Measurements from ENCODE around the gene CRHR2.

Gene CRHR2

DNA sequence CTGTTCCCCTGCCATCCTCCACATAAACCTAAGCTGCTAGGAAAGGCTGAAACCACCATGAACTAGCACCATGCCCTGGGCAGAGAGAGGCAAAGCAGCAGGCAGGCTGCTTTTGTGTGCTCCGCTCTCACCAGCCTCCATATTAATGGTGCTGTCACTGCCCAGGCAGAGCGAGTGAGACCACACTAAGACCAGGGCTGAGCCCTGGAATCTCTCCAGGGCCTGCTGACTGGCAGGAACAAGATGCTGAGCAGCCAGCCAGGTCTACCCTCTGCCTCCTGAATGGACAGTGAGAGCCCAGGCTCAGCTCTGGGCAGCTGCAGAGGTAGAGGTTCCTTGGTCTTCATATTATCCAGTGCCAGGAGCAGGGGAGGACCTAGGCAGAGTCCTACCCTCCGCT, 1.6 kb upstream of the CRHR2 start:
- TF ChIP-seq, protein P1, sequence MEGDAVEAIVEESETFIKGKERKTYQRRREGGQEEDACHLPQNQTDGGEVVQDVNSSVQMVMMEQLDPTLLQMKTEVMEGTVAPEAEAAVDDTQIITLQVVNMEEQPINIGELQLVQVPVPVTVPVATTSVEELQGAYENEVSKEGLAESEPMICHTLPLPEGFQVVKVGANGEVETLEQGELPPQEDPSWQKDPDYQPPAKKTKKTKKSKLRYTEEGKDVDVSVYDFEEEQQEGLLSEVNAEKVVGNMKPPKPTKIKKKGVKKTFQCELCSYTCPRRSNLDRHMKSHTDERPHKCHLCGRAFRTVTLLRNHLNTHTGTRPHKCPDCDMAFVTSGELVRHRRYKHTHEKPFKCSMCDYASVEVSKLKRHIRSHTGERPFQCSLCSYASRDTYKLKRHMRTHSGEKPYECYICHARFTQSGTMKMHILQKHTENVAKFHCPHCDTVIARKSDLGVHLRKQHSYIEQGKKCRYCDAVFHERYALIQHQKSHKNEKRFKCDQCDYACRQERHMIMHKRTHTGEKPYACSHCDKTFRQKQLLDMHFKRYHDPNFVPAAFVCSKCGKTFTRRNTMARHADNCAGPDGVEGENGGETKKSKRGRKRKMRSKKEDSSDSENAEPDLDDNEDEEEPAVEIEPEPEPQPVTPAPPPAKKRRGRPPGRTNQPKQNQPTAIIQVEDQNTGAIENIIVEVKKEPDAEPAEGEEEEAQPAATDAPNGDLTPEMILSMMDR (IDR thresholded peaks at IDR 0.05; ENCODE audit: insufficient read depth, low read depth, low read length, missing control alignments): no peak
- DNase-seq (ENCODE audit: low read depth): no peak

DNA sequence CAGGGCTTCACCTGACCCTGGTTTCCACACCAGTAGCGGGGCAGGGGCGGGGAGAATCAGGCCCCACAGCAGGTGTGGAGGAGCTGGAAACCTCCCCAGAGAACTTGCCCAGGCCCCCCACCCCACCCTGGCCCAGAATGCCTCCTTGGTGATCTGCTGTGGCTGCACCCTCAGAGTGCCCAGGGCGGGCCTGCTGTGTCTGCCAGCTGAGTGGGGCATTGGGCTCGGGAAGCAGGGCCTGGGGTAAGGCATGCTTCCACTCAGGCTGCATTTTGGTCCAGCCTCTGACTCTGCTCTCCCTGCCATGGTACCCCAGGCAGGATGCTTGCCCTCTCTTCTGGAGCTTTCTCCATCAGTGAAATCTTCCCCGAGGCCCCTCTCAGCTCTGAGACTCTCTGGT, 1.1 kb upstream of the CRHR2 start:
- TF ChIP-seq, protein P1 (IDR thresholded peaks at IDR 0.05; ENCODE audit: insufficient read depth, low read depth, low read length, missing control alignments): no peak
- H3K4me3 ChIP-seq (ENCODE audit: low read length): no peak overlapping the region
- no peak for DNase-seq (ENCODE audit: low read depth)

More for the DNA sequence above, 1.6 kb upstream of the CRHR2 start:
- no peak overlapping the region for H3K4me3 ChIP-seq (ENCODE audit: low read length)

DNA sequence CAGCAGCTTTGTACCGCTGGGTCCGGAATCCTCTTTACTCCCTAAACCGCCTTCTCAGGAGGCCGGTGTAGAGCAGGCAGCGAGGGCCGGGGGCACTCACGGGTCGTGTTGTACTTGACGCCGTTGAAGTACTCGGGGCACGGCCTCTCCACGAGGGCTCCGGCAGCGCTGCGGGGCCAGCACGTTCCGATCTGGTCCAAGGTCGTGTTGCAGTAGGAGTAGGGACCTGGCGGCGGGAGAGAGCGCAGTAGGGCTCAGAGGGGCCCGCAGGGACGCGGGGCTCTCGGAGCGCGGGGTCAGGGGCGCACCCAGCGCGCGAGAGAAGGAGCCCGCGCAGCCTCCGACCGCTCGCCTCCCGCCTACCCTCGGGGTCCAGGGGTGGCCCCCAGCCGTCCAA, 443 bp downstream of the CRHR2 start:
- no peak overlapping the region for H3K4me3 ChIP-seq (ENCODE audit: low read length)
- TF ChIP-seq, protein P1 (IDR thresholded peaks at IDR 0.05; ENCODE audit: insufficient read depth, low read depth, low read length, missing control alignments): no peak
- DNase-seq (ENCODE audit: low read depth): no peak

DNA sequence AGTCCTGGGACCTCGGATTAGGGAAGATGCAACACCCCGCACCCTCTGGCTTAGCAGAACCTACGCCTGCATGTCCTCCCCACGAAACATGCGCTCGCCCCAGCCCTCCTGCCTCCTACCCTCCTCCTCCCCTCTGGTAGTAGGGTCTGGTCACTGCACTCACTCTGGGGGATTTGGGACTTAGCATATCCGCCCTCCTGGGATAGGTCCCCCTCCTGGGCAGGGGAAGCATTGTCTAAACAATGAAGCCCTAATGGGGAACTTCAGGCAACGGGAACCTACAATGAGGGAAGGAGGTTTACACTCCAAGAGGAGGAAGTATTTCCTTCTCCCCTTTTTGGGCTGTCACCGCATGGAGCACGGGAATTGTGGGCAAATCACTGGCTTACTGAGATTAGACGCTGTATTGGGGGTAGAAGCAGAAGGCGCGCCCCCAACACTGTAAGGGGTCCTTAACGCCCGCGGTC, 892 bp downstream of the CRHR2 start:
- no peak overlapping the region for H3K4me3 ChIP-seq (ENCODE audit: low read length)
- TF ChIP-seq, protein P1 (IDR thresholded peaks at IDR 0.05; ENCODE audit: insufficient read depth, low read depth, low read length, missing control alignments): no peak
- DNase-seq (ENCODE audit: low read depth): no peak

DNA sequence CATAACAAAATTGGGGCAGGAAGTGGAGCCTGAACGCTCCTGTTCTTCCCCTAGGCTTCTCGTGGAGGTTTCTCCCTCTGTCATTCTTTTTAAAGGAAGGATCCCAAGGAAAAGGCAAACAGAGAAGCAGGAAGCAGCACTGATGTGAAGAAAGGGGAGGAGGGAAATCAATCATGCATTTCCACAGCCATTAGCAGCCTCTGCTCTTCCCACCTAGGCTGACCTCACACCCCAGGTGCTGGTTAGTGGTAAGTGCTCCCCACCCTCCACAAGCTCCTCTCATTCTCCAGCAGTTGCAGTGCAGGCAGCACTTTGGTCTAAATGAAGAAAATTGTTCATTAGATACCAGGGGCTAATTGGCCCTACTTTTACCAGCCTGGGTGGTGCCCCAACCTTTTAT, 2.6 kb downstream of the CRHR2 start:
- DNase-seq (ENCODE audit: low read depth): no peak
- TF ChIP-seq, protein P1 (IDR thresholded peaks at IDR 0.05; ENCODE audit: insufficient read depth, low read depth, low read length, missing control alignments): no peak
- no peak overlapping the region for H3K4me3 ChIP-seq (ENCODE audit: low read length)

DNA sequence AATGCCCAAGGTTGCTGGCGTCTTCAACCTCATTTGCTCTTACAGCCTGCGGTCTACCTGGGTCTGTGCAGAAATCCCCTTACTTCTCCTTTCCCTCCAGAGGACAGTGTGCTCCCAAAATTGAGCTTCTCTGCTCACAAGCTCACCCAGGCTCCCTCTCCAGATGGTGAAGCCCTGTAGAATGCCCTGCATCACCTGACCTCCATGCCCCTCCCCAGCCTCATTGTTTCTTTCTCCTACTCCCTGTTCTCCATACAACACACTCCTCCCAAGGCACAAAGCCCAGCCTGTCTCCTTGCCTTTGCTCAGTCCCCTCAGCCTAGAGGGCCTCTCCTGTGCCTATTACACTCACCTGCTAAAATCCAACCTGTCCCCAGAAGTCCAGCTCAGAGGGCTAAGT, 3.5 kb downstream of the CRHR2 start:
- DNase-seq (ENCODE audit: low read depth): no peak
- H3K4me3 ChIP-seq (ENCODE audit: low read length): no peak overlapping the region
- TF ChIP-seq, protein P1 (IDR thresholded peaks at IDR 0.05; ENCODE audit: insufficient read depth, low read depth, low read length, missing control alignments): no peak

DNA sequence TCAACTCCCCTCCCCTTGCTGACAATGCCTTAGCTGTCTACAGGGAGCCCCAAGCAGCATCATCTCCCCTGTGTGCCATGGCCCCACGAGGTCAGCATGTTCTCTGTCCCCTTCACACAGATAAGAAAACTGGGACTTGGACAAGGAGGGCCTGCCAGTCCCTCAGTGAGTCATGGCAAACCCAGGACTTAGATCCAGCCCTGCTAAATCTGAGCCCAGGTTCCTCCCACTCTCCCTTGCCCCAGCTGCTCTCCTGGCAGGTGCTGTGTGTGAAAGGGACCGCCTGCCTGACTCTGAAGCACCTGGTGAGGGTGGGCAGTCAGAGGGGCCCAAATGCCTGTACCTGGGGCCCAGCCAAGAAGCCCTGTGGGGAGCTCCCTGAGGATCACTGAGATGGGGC, 7.4 kb downstream of the CRHR2 start:
- no peak overlapping the region for H3K4me3 ChIP-seq (ENCODE audit: low read length)
- TF ChIP-seq, protein P1 (IDR thresholded peaks at IDR 0.05; ENCODE audit: insufficient read depth, low read depth, low read length, missing control alignments): no peak
- no peak for DNase-seq (ENCODE audit: low read depth)

All from epithelial cell of esophagus (primary cell).